Neural cell (in vitro differentiated cells): ENCODE results near the gene SKI.

Experiments used
- CTCF ChIP-seq: fragments of 450-650 bp; IDR thresholded peaks from 2 replicates; pipeline ENCODE4 v1.5.1; 2014; ENCODE audit warnings: antibody characterized with exemption, mild to moderate bottlenecking, moderate library complexity; ENCODE audit not compliant: poor library complexity, severe bottlenecking
- EZH2 ChIP-seq: fragments of 200-600, 300-800 bp; shearing (Covaris generic), sonication (generic); IDR thresholded peaks from 2 replicates; pipeline ENCODE4 v1.6.1; 2014; ENCODE audit warnings: antibody characterized with exemption, low read length, borderline replicate concordance, mild to moderate bottlenecking; ENCODE audit not compliant: insufficient read depth, poor library complexity, severe bottlenecking
- RAD21 ChIP-seq: fragments of 450-650 bp; conservative IDR thresholded peaks from 2 replicates; pipeline ENCODE4 v1.6.1; 2014; ENCODE audit warnings: antibody characterized with exemption, mild to moderate bottlenecking, moderate library complexity
- TF ChIP-seq, protein P1 (sequence below): IDR thresholded peaks from 2 replicates; pipeline ENCODE4 v1.6.1; 2012; ENCODE audit warnings: borderline replicate concordance

- no peak for TF ChIP-seq CTCF
- no peak for TF ChIP-seq EZH2
- TF ChIP-seq RAD21: no peak
- TF ChIP-seq, protein P1, sequence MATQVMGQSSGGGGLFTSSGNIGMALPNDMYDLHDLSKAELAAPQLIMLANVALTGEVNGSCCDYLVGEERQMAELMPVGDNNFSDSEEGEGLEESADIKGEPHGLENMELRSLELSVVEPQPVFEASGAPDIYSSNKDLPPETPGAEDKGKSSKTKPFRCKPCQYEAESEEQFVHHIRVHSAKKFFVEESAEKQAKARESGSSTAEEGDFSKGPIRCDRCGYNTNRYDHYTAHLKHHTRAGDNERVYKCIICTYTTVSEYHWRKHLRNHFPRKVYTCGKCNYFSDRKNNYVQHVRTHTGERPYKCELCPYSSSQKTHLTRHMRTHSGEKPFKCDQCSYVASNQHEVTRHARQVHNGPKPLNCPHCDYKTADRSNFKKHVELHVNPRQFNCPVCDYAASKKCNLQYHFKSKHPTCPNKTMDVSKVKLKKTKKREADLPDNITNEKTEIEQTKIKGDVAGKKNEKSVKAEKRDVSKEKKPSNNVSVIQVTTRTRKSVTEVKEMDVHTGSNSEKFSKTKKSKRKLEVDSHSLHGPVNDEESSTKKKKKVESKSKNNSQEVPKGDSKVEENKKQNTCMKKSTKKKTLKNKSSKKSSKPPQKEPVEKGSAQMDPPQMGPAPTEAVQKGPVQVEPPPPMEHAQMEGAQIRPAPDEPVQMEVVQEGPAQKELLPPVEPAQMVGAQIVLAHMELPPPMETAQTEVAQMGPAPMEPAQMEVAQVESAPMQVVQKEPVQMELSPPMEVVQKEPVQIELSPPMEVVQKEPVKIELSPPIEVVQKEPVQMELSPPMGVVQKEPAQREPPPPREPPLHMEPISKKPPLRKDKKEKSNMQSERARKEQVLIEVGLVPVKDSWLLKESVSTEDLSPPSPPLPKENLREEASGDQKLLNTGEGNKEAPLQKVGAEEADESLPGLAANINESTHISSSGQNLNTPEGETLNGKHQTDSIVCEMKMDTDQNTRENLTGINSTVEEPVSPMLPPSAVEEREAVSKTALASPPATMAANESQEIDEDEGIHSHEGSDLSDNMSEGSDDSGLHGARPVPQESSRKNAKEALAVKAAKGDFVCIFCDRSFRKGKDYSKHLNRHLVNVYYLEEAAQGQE: no peak
Measured at GRCh38 chr1:2306151-2306978, 78.2 kb downstream of the SKI start.
